GM18868 (cell line): ENCODE data around the gene NFIB.

Source experiments
- ATAC-seq: cut with Tn5 transposase; IDR thresholded peaks from one replicate; pipeline ENCODE4 v1.9.1; 2021; ENCODE audit warnings: mild to moderate bottlenecking, moderate library complexity; ENCODE audit not compliant: unreplicated experiment

Gene NFIB

GRCh38 chr9:14127656-14128055, 186.3 kb downstream of the NFIB start:
- no peak for ATAC-seq

- no peak for ATAC-seq
These were observed 194.0 kb downstream of the NFIB start for GRCh38 chr9:14119694-14120514.

- ATAC-seq: no peak
These were observed 201.7 kb downstream of the NFIB start for GRCh38 chr9:14112226-14112625.

GRCh38 chr9:14111696-14112095, 202.2 kb downstream of the NFIB start:
- ATAC-seq: no peak

GRCh38 chr9:14107977-14108376, 206.0 kb downstream of the NFIB start:
- no peak for ATAC-seq

- no peak for ATAC-seq
These were observed 206.4 kb downstream of the NFIB start for GRCh38 chr9:14107495-14107894.

- no peak for ATAC-seq
These were observed 207.2 kb downstream of the NFIB start for GRCh38 chr9:14106699-14107098.

GRCh38 chr9:14104496-14104895, 209.4 kb downstream of the NFIB start:
- no peak for ATAC-seq

GRCh38 chr9:14103115-14103514, 210.8 kb downstream of the NFIB start:
- no peak for ATAC-seq

- no peak for ATAC-seq
These were observed 214.2 kb downstream of the NFIB start for GRCh38 chr9:14099737-14100136.

GRCh38 chr9:14098486-14099180, 215.3 kb downstream of the NFIB start:
- no peak for ATAC-seq

- no peak for ATAC-seq
These were observed 216.1 kb downstream of the NFIB start for GRCh38 chr9:14097666-14098415.

- ATAC-seq: no peak
These were observed 216.7 kb downstream of the NFIB start for GRCh38 chr9:14097215-14097614.

GRCh38 chr9:14096258-14096922, 217.6 kb downstream of the NFIB start:
- ATAC-seq: no peak

- ATAC-seq: no peak
These were observed 218.7 kb downstream of the NFIB start for GRCh38 chr9:14095277-14095676.

GRCh38 chr9:14094491-14094890, 219.4 kb downstream of the NFIB start:
- no peak for ATAC-seq

- no peak for ATAC-seq
These were observed 221.6 kb downstream of the NFIB start for GRCh38 chr9:14092344-14092743.

- ATAC-seq: no peak
These were observed 224.7 kb downstream of the NFIB start for GRCh38 chr9:14089051-14089803.

GRCh38 chr9:14087576-14087975, 226.4 kb downstream of the NFIB start:
- no peak for ATAC-seq

- ATAC-seq: no peak
These were observed 227.4 kb downstream of the NFIB start for GRCh38 chr9:14086495-14086894.
